Suppressor macrophage treated with lipopolysaccharide for 1 hour (primary cell): ENCODE measurements around the gene EXOC2.
"Not testable (repeated sequence)": the region's sequence is repeated elsewhere in the genome, so short reads cannot be mapped to it uniquely, and the experiment has no call there.

Experiments used
- DNase-seq, 3 donors: peaks; one replicate each; pipeline ENCODE4 v3.0.0-alpha.2; 2020 to 2022

EXOC2 gene

GRCh38 chr6:710601-711571 lies 17.9 kb upstream of the EXOC2 start:
- DNase-seq = peak; percentile 75 to 89 (median 88)

GRCh38 chr6:709471-710056 lies 16.6 kb upstream of the EXOC2 start:
- DNase-seq = no peak

GRCh38 chr6:708237-708598 lies 15.3 kb upstream of the EXOC2 start:
- DNase-seq = no peak

GRCh38 chr6:707576-708236 lies 14.8 kb upstream of the EXOC2 start:
- DNase-seq = no peak

- no peak for DNase-seq
These were observed 14.0 kb upstream of the EXOC2 start for GRCh38 chr6:706819-707381.

GRCh38 chr6:706146-706545 lies 13.2 kb upstream of the EXOC2 start:
- DNase-seq = no peak

- DNase-seq = no peak
These were observed 12.1 kb upstream of the EXOC2 start for GRCh38 chr6:705047-705446.

- DNase-seq = no peak
These were observed 11.1 kb upstream of the EXOC2 start for GRCh38 chr6:704046-704445.

- no peak for DNase-seq
These were observed 10.6 kb upstream of the EXOC2 start for GRCh38 chr6:703552-703951.

- no peak for DNase-seq
These were observed 9.0 kb upstream of the EXOC2 start for GRCh38 chr6:701700-702479.

- DNase-seq = no peak
These were observed 8.3 kb upstream of the EXOC2 start for GRCh38 chr6:701215-701614.

GRCh38 chr6:700490-700889 lies 7.6 kb upstream of the EXOC2 start:
- DNase-seq = no peak

- DNase-seq = no peak
These were observed 6.4 kb upstream of the EXOC2 start for GRCh38 chr6:699319-699718.

- not testable (repeated sequence) for DNase-seq
These were observed 1.6 kb upstream of the EXOC2 start for GRCh38 chr6:694431-695126.

GRCh38 chr6:693723-694009 lies 727 bp upstream of the EXOC2 start:
- DNase-seq = no peak

- peak; percentile 29 to 62 (median 48) for DNase-seq
These were observed 535 bp downstream of the EXOC2 start for GRCh38 chr6:692356-692851.

- no peak for DNase-seq
These were observed 3.7 kb downstream of the EXOC2 start for GRCh38 chr6:689223-689622.

GRCh38 chr6:686497-686896 lies 6.4 kb downstream of the EXOC2 start:
- no peak for DNase-seq

- DNase-seq = peak; percentile 42 to 80 (median 66)
These were observed 7.9 kb downstream of the EXOC2 start for GRCh38 chr6:684831-685636.

GRCh38 chr6:683742-684440 lies 9.0 kb downstream of the EXOC2 start:
- DNase-seq = no peak
